Fibroblast of skin of back (primary cell): ENCODE measurements around the gene CNTN2.

Experiments used
- DNase-seq: peaks from one replicate; pipeline ENCODE4 v3.0.0-alpha.2; 2013

CNTN2 gene

GRCh38 chr1:205127646-205128045 is 84.6 kb downstream of the CNTN2 start:
- no peak for DNase-seq
